Prostate gland (tissue), 2 donors: ENCODE data around the gene IL12RB1. TPM values are rescaled to one million over a fixed set of nuclear protein-coding genes. Genes with fewer than 3 reads are reported as not detected.

Experiments
- DNase-seq: peaks from one replicate; pipeline ENCODE4 v3.0.0-alpha.2; 2019; ENCODE audit warnings: low spot score
- H3K27ac ChIP-seq, 2 donors: fragments of 200-600 bp; sonication (generic); 2 replicates each; pipeline ENCODE4 v1.5.1; 2017 to 2019
- H3K27me3 ChIP-seq: fragments of 200-600 bp; sonication (generic); replicated peaks from 2 replicates; pipeline ENCODE4 v1.5.1; 2019; ENCODE audit not compliant: insufficient read depth
- H3K36me3 ChIP-seq, 2 donors: fragments of 200-600 bp; sonication (generic); 1 replicate in 1 of 2; 2 replicates in 1 of 2; pipeline versions ENCODE4 v1.5.1 to v1.8.1; 2017 to 2019
- H3K4me1 ChIP-seq: fragments of 200-600 bp; sonication (generic); replicated peaks from 2 replicates; pipeline ENCODE4 v1.5.1; 2019
- H3K4me3 ChIP-seq, 2 donors: fragments of 200-600 bp; sonication (generic); 2 replicates each; pipeline ENCODE4 v1.5.1; 2017 to 2019
- H3K9me3 ChIP-seq: fragments of 200-600 bp; sonication (generic); 2 replicates; pipeline ENCODE4 v1.5.1; 2017
- CTCF ChIP-seq, 4 experiments: fragments of 200-600 bp in 2 of 4; fragments of 450-650 bp in 2 of 4; sonication (generic) in 2 of 4; IDR thresholded peaks; 1 replicate in 3 of 4; 2 replicates in 1 of 4; pipeline ENCODE4 v1.5.1; 2016 to 2019; ENCODE audit warnings: antibody characterized with exemption in 4 of 4, mild to moderate bottlenecking in 2 of 4, moderate library complexity in 2 of 4
- POLR2A ChIP-seq: fragments of 450-650 bp; IDR thresholded peaks from one replicate; pipeline ENCODE4 v1.6.1; 2016; ENCODE audit warnings: antibody characterized with exemption, mild to moderate bottlenecking
- POLR2AphosphoS5 ChIP-seq: sonication (generic); formaldehyde crosslinking; IDR thresholded peaks from one replicate; pipeline ENCODE4 v1.6.1; 2017; ENCODE audit warnings: antibody characterized with exemption
- WGBS: methylation state at CpG from one replicate; pipeline ENCODE4 v1.1.5; 2018; 5-methylcytosine and 5-hydroxymethylcytosine counted together
- intact Hi-C: fragments of 100-400 bp; cut with DNase I; formaldehyde crosslinking; loops from one replicate; pipeline ENCODE4 v1.14.2; 2022
- total RNA-seq, 2 donors: library from RNA; depleted of rRNA; stranded (reverse); fragments of >200 nt; gene quantifications; one replicate each; pipeline ENCODE4 v1.1.0, GENCODE V29; 2016

The IL12RB1 gene
- total RNA-seq, 2 donors from 2014 or later: 0.62 to 0.73 TPM

- H3K27ac ChIP-seq: no peak overlapping the region
- TF ChIP-seq POLR2AphosphoS5: no peak
- TF ChIP-seq CTCF (IDR thresholded peaks at IDR 0.05): no peak
- TF ChIP-seq POLR2A: no peak
- no peaks in the 10 kb centered on the region for H3K27me3 ChIP-seq
- WGBS: 67% methylated on average over 15 of the region's 15 CpGs
- H3K9me3 ChIP-seq: no peaks in the 10 kb centered on the region
- H3K4me1 ChIP-seq: no peaks in the 10 kb centered on the region
- no peak overlapping the region for H3K4me3 ChIP-seq
- no peak for DNase-seq
- H3K36me3 ChIP-seq: no peaks in the 10 kb centered on the region
- intact Hi-C loops: no loop called here
Observed at GRCh38 chr19:18102916-18103542, 16.3 kb upstream of the IL12RB1 start.

- no peak for TF ChIP-seq POLR2A
- no peak for TF ChIP-seq POLR2AphosphoS5
- TF ChIP-seq CTCF (IDR thresholded peaks at IDR 0.05): no peak
- DNase-seq: no peak
- no peak overlapping the region for H3K4me3 ChIP-seq
- H3K9me3 ChIP-seq: no peaks in the 10 kb centered on the region
- H3K27ac ChIP-seq: no peak overlapping the region
- H3K4me1 ChIP-seq: no peaks in the 10 kb centered on the region
- WGBS: 67% methylated on average over 3 of the region's 3 CpGs
- no peaks in the 10 kb centered on the region for H3K36me3 ChIP-seq
- no peaks in the 10 kb centered on the region for H3K27me3 ChIP-seq
- intact Hi-C loops: no loop called here
Observed at GRCh38 chr19:18101268-18101667, 14.5 kb upstream of the IL12RB1 start.

- WGBS: 37% methylated on average over 18 of the region's 18 CpGs
- Histone ChIP-seq H3K36me3 (no peaks in the 10 kb centered on the region), H3K27me3 (no peaks in the 10 kb centered on the region), H3K4me3 (no peak overlapping the region), H3K27ac (no peak overlapping the region), H3K4me1 (no peaks in the 10 kb centered on the region), H3K9me3 (no peaks in the 10 kb centered on the region)
- no peak for TF ChIP-seq CTCF (IDR thresholded peaks at IDR 0.05)
- TF ChIP-seq POLR2A: no peak
- TF ChIP-seq POLR2AphosphoS5: no peak
- no peak for DNase-seq
- intact Hi-C loops: no loop called here
Observed at GRCh38 chr19:18100710-18101109, 14.0 kb upstream of the IL12RB1 start.

GRCh38 chr19:18099623-18099995, 12.9 kb upstream of the IL12RB1 start:
- no peak for DNase-seq
- H3K27ac ChIP-seq: no peak overlapping the region
- no peaks in the 10 kb centered on the region for H3K9me3 ChIP-seq
- 83% methylated on average over 8 of the region's 8 CpGs for WGBS
- no peaks in the 10 kb centered on the region for H3K36me3 ChIP-seq
- H3K4me3 ChIP-seq: no peak overlapping the region
- H3K27me3 ChIP-seq: no peaks in the 10 kb centered on the region
- intact Hi-C loops: no loop called here
- no peaks in the 10 kb centered on the region for H3K4me1 ChIP-seq
- TF ChIP-seq POLR2A (no peak), POLR2AphosphoS5 (no peak), CTCF (IDR thresholded peaks at IDR 0.05) (no peak)

GRCh38 chr19:18098891-18099622, 12.3 kb upstream of the IL12RB1 start:
- WGBS: 6% methylated on average over 33 of the region's 34 CpGs
- DNase-seq: no peak

More at GRCh38 chr19:18098891-18099622, 12.3 kb upstream of the IL12RB1 start:
- no peaks in the 10 kb centered on the region for H3K9me3 ChIP-seq
- H3K4me1 ChIP-seq: no peaks in the 10 kb centered on the region
- H3K27me3 ChIP-seq: no peaks in the 10 kb centered on the region
- intact Hi-C loops: no loop called here
- H3K36me3 ChIP-seq: no peaks in the 10 kb centered on the region
- H3K4me3 ChIP-seq: peak overlapping the region in 1 of 2 donors; percentile 15
- TF ChIP-seq POLR2AphosphoS5: no peak
- no peak for TF ChIP-seq CTCF (IDR thresholded peaks at IDR 0.05)
- no peak for TF ChIP-seq POLR2A
- H3K27ac ChIP-seq: no peak overlapping the region
